ENCODE data around the gene MITF.

Gene MITF

DNA sequence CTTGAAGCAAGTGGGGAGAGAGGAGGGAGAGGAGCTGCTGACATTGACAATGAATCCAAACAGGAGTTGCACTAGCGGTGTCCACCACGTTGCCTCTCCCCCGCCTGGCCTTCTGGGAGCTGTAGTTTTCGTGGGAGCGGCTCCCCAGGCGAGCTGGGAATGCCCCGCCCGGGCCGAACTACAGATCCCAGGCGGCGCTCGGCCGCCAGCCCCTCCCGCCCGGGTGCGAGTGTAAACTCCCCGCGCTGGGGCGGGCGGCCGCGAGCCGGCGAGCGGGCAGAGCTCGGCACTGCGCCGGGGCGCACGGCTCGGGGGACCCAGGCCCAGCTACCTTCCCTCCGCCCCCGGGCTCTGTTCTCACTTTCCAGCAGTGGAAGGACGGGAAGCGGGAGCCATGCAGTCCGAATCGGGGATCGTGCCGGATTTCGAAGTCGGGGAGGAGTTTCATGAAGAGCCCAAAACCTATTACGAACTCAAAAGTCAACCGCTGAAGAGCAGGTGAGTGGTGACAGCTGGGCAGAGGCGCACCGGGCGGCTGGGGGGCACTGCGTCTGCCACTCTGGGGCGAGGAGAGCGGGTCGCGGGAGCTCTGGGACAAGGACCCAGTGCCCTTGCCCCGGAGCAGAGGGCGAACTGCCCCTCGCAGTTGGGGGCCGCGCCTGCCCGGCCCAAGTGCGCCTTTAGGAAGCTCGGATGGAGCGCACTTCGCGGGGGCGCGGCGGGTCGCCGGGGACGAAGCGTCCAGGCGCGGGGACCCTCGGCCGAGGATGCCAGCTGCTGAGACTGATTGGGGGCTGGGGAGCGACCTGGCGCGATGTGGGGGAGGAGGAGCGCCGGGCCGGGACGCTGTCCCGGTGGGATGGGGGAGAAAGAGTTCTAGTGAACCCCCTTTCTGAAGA is at the start of gene MITF:
TSS of gene MITF (plus strand) at position 261 of the 899 bp plus-strand sequence. CDS start at position 395, 134 bp downstream.
- peak; percentile 24 for DNase-seq (ENCODE audit: low read depth)

DNA sequence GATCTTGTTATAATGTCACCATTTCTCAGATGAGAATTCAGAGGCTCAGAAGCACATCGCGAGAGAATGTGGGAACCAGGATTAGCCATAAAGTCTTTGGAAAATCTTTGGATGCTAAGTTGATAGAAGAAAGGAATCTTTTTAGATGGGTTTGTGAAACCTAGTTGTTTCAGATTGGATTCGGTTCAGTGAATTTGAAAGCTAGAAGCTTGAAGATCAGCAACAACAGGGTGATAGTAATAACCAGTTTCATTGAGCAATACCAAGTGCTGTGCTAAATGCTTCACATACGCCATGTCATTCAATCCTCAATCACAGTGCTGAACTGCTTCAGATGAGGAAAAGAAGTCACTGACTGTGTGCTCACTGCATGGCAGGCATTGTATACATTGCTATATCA is 47.4 kb upstream of the MITF start:
- no peak for DNase-seq (ENCODE audit: low read depth)

GRCh38 chr3:69692761-69693160 is 46.5 kb upstream of the MITF start:
- no peak for DNase-seq (ENCODE audit: low read depth)

DNA sequence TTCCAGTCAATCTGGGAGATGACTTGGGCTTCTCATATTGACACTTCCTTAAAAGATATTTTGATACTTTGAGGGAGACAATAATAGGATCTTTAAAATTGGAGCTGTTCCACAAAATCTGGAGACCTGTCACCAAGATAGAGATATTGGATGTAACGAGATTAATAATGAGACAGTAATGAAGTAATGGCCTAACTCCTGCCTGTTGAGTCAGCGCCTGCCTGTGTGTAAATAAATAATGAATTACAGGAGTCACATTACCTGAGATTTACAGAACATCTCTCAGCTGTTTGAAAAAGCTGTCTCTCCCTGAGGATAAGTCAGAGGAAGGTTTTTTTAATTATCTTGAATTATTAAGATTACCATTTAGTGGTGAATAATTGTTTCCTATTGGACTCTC is 43.8 kb upstream of the MITF start:
- no peak for DNase-seq (ENCODE audit: low read depth)

GRCh38 chr3:69695933-69696332 is 43.3 kb upstream of the MITF start:
- no peak for DNase-seq (ENCODE audit: low read depth)

- DNase-seq (ENCODE audit: low read depth) = no peak
Observed at GRCh38 chr3:69696367-69696766, 42.9 kb upstream of the MITF start.

- DNase-seq (ENCODE audit: low read depth) = no peak
Observed at GRCh38 chr3:69697381-69697780, 41.9 kb upstream of the MITF start.

DNA sequence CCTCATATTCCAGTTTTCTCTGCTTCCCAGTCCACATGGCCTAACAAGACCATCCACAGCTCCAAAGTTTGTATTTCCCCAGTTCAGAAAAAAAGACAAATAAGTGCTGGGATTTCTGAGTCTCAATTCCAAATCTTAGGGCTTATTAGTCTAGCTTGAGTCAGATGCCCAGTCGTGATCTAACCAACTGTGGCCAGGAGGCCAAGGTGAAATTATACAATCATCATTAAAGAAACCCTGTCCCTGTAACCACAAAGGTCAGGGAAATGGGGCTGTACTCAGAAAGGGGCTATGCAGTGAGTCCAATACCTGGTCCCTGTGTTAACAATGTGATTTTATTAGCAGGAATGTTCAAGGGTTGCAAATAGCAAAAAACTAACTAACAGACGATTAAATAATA is 40.5 kb upstream of the MITF start:
- DNase-seq (ENCODE audit: low read depth) = no peak

- no peak for DNase-seq (ENCODE audit: low read depth)
Observed at GRCh38 chr3:69699183-69699582, 40.1 kb upstream of the MITF start.

DNA sequence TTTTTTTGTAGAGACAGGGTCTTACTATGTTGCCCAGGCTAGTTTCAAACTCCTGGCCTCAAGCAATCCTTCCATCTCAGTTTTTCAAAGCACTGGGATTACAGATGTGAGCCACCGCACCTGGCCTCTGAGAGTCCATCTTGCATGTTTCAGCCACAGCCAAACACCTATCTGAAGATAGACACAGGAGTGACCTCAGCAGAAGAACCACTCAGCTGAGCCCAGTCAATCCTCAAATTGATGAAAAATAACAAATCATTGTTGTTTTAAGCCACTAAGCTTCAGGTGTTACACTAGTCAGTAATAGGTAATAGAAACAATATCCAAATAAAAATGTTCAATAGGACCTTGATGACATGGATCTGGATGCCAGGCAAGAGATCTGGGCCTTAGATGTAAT is 38.3 kb upstream of the MITF start:
- no peak for DNase-seq (ENCODE audit: low read depth)

DNA sequence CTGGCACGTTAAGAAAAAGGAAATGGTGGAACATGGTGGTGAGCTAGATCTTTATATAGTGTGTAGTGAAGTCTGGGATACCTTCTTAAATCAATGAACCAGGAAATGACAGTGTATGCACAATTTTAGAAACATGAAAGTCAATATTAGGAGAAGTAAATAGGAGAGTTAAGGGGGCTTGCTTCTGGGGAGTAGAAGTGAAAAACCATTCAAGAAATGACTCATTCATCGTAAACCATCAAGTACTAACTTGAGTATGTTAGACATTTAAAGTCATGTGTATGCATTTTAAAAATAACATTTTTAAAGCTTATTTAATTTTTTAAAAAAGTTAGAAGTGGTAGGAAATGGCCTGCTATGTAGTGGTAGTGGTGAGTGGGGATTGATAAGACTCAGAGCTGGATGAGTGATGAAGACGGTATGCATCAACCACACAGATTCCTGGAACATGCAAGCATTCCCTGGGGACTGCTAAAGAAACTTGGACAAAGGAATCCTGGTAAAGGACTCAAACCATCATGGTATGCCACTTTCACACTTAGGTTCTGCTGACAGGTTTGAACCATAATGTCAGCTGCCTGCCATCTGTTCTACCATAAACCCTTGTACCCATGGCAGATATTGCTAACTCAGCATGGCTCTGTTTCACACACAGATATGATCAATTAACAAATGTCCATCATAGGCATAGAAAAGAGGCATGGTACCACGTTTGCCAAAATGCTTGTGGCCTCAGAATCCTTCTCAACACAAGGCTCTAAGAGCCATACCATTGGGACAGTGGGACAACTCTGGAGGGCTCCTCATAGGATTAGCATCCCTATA is 28.9 kb upstream of the MITF start:
- no peak for DNase-seq (ENCODE audit: low read depth)

DNA sequence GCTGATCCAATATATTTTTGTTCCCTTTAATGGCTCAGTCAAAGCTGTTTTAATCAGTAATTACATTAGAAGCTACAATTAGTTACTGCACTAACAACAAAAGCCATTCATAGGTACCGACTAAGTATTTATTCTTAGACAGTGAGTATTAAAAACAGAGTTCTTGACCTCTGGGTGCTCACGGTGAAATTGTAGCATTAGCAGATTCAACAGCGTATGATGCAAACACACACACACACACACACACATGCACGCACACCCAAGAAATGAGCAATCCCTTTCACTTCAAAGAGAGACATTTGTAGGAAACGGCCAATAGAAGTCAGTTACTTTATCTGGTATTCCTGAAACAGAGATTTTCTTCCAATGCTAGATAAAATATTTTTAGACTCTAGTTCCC is 27.0 kb upstream of the MITF start:
- DNase-seq (ENCODE audit: low read depth) = no peak

GRCh38 chr3:69712933-69713332 is 26.3 kb upstream of the MITF start:
- no peak for DNase-seq (ENCODE audit: low read depth)

DNA sequence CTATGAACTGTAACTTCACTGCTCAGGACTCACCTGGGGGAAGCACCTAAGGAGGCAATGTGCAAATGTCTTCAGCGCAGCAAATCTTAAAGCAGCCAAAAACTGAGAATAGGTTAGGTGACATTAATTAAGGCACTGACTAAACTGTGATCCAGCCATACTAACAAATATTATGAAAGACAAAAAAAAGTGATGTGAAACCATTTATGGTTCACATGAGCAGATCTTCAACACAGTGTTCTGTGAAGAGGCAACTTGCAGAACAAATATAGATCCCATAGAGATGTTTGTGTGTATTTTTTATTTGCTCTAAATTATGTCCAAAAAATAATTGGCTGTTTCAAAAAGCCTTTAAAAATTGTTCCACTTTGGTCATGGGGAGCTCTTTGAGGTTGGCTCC is 24.1 kb upstream of the MITF start:
- no peak for DNase-seq (ENCODE audit: low read depth)

- no peak for DNase-seq (ENCODE audit: low read depth)
Observed at GRCh38 chr3:69716119-69716518, 23.1 kb upstream of the MITF start.

DNA sequence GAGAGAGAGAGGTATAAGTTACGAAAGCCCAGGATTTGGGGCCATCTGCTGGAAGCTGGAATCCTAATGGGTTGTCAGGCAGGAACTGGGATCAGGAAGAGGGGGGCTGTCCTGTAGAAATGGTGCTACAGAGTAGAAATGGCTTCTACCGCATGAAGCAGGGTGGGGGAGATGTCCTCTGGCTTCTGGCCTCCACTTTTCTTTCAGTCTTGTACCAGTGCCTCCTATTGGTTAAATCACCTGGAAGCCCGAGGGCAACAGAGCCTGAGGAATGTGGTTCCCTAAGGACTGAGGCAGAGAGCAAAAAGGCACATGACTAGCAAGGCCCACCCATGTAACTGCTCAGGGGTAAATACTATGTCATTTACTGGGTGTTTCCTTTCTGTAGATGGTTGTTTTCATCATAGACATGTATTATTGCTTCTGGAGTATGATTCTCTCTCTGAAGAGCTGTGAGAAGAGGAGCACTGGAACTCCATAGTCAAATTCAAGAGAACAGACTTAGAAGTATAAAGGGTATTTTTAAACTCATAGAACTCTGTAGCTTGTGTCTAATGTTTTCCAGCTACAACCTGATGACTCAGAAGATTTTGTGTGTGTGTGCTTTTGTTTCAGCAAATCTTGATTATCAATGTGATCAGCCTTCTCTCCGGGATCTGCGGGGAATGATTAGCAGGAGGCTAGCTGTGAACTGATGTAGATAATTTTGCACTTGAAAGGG is 20.2 kb upstream of the MITF start:
- no peak for DNase-seq (ENCODE audit: low read depth)

- DNase-seq (ENCODE audit: low read depth) = no peak
Observed at GRCh38 chr3:69719587-69720122, 19.6 kb upstream of the MITF start.

DNA sequence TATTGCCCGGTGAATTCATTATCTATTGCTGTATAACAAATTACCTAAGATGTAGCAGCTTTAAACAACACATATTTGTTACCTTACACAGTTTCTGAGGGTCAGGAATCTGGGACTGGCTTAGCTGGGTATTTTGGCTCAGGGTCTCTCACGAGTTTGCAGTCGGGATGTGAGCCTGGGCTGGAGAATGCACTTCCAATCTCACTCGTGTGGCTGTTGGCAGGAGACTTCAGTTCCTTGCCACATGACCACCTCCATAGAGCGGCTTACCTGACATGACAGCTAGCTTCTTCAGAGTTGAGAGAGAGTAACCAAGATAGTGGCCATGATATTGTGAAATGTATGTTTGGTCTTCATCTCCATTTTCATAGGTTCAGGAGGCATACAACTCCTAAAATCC is 18.4 kb upstream of the MITF start:
- no peak for DNase-seq (ENCODE audit: low read depth)

- DNase-seq (ENCODE audit: low read depth) = no peak
Observed at GRCh38 chr3:69723389-69723788, 15.9 kb upstream of the MITF start.

DNA sequence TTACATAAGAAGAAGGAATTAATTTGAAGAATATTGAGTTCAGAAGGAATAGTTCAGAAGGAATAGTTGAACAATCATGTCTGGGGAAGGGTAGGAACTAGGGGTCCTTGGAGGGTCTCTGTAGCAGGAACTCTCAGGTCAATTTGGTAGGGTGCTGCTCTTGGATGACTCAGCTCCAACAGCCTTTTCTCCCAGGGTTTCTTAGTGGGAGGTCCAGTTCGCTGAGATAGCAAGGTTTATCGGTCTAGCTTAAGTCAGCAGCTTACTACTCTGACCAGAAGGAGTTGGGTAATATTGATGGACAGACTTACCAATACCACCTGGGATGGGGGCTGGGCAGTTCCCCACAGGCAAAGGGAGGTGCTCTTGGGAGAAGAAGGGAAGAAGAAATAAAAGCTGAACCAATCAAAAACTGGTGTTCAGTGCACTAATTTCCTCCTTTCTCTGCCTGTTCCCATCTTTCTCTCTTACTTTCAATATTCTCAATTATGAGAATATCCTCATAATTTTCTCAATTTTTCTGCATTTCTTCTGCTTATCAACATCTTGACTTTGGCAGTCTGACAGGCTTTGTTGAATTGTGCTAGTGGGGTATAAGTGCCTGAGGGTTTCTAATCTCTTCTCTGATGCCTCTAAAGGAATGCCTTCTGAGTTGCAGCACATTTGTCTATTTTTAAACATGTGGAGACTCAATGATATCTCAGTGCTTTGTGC is 14.4 kb upstream of the MITF start:
- no peak for DNase-seq (ENCODE audit: low read depth)

- no peak for DNase-seq (ENCODE audit: low read depth)
Observed at GRCh38 chr3:69725994-69726571, 13.2 kb upstream of the MITF start.

All from stimulated activated CD8-positive, alpha-beta memory T cell treated with anti-CD3 and anti-CD28 coated beads, Interleukin-4, amount 100 ng/mL, for 24 hours (primary cell).